GM21619 (cell line): ENCODE results near the gene ZNF429.
"Not testable (repeated sequence)": the region's sequence is repeated elsewhere in the genome, so short reads cannot be mapped to it uniquely, and the experiment has no call there.

Experiments
- ATAC-seq: cut with Tn5 transposase; IDR thresholded peaks from one replicate; pipeline ENCODE4 v1.9.1; 2021; ENCODE audit not compliant: unreplicated experiment

ZNF429 gene

DNA sequence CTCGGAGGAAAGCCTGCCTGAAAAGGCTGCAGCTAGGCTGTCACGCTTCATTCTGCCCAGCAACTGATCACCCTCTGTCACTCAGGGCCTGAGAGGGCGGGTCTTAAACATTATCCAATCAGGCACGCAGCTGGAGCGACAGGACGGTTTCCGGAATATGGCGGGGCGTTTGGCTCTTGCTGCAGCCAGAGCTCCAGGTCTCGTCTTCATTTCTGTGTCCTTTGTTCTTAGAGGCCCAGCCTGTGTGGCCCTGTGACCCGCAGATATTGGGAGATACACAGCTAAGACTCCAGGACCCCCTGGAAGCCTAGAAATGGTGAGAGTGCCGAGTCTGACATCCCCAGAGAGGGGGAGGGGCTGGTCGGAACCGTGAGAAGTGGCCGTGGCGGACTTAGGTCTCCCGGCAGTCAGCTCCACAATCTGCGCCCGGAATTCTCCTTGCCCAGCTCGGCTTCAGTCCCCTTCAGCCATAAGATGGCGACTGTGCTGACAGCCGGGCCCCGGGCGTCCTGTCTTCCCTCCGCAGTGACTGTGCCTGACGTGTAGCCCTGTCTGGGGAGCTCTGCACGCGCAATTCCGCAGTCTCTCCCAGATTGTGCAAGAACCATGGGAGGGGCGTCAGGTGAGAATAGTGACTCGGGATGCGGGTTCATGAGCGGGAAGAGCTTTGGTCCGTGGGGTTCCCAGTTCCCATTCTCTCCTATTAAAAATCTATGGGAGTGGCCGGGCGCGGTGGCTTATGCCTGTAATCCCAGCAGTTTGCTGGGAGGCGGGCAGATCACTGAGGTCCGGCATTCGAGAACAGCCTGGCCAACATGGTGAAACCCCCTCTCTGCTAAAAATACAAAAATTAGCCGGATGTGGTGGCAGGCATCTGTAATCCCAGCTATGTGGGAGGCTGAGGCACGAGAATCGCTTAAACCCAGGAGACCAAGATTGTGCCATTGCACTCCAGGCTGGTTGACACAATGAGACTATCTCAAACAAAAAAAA is at the start of gene ZNF429:
ZNF429 (plus strand) TSS at position 144 of the 993 bp plus-strand sequence; CDS start at position 314, 170 bp downstream.
- peak; percentile 100 for ATAC-seq

DNA sequence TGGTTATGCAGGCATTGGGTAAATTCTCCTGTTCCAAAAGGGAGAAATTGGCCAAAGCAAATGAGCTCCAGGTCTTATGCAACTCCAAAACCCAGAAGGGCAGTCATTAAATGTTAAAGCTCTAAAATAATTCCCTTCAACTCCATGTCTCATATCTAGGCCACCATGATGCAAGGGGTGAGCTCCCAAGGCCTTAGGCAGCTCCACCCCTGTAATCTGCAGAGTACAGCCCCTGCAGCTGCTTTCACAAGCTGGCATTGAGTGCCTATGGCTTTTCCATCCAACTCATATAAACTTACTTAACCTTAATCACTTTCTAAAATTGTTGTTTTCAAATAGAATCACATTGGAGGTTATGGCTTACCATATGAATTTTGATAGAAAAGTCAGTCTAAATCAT is 44.7 kb upstream of the ZNF429 start:
- no peak for ATAC-seq

DNA sequence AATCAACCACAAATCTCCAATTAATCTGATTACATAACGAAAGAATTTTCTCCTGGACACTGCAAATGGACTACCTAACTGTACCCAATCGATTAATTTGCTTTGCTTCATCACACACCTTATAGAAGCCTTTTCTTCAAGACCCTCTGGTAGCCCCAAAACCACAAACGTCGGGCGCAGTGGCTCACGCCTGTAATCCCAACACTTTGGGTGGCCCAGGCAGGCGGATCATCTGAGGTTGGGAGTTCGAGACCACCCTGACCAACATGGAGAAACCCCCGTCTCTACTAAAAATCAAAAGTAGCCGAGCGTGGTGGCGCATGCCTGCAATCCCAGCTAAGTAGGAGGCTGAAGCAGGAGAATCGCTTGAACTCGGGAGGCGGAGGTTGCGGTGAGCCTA is 42.9 kb upstream of the ZNF429 start:
- no peak for ATAC-seq

DNA sequence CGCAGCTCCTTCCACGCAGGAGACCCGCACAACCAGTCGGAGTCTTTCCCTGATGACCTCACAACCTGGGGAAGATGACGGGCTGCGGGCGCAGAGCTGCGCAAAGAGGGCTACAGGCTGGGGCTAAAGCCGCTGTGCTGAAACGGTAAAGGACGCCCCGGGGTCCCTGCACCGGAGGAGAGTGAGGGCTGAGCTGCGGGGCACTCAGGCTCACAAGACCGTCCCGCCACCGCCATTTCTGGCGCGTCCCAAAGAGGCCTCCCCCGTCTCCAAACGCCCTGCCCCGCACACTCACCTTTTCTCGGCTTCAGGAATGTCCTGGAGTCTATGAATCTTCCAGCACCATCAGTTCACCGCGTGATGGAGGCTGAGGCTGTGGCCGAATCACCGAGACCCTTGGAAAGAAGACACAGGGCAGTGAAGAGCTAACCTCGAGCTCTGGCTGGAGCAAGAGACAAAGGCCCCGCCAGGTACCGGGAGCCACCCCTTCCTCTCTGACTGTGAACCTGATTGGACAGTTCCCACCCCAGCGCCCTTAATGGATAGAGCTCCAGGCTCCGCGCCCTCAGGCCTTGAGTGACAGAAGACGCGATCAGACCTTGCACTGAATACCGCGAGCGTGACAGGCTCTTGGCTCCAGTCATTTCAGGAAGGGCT is 41.8 kb upstream of the ZNF429 start:
- no peak for ATAC-seq

DNA sequence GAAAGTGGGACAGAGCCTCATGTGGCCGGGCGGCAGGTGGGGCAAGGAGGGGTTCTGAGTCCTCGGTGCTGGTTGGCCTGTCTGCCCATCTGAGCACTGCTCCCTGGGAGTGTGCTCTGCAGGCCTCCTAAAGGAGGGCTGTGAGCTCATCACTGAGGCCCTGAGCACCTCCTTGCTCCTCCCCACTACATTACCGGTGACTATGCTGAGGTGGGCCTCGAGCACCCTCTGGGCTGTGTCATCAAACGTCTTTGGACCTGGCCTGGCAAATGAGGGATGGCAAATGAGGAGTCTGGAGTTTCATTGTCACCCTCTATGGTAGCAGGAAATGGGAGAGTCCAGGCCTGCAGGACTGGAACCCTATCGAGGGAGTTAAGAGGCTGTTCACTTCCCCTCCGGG is 38.8 kb upstream of the ZNF429 start:
- no peak for ATAC-seq

DNA sequence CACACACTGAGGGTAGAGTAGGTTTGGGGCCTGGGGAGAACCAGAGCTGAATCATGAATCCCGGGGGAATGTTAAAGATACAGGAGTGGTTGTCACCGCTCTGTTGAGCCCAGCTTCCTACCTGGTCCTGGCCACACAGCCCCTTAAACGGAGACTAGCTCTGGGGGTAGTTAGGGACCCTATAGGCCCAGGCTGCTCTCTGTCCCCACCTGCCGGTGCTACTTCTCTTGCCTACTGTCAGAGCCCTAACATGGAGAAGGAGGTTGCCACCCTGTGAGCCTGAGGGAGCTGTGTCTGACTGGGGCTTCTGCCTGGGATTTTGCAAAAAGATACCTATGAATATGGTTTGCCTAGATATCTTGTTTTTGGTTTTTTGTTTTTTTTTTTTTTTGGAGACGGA is 36.6 kb upstream of the ZNF429 start:
- no peak for ATAC-seq

DNA sequence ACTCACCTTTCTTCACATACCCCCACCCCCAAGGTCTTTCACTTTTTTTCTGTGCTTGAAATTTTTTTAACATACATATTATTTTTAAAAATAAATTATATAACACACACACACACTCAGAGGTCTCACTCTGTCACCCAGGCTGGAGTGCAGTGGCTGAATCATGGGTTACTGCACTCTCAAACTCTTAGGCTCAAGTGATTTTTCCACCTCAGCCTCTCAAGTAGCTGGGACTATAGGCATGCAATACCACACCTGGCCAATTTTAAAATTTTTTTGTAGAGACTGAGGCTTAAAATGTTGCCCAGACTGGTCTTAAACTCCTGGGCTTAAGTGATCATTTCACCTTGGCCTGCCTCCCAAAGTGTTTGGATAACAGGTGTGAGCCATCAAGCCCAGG is 32.9 kb upstream of the ZNF429 start:
- ATAC-seq = no peak

DNA sequence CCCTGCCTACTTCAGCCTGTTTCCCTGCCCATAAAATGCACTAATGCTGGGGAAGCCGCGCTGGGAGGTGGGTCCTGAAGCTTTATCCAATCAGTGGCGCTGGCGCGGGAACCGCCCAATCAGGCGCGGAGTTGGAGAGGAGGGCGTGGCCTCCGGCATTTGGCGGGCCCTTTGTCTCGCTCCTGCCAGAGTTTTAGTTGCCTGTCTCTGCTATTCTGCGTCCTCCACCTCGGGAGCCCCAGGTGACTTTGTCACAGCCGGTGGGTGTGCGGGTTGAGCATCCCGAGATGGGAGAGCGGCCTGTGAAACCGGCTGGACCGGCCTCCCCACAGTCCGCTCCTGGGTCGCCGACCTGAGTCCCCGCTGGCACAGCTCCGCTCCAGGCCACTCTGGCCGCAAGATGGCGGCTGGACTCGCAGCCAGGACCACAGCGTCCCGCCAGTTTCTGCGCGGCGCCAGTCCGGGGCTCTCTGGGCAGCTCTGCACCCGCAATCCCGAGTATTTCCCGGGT is 30.7 kb upstream of the ZNF429 start:
- ATAC-seq = no peak

DNA sequence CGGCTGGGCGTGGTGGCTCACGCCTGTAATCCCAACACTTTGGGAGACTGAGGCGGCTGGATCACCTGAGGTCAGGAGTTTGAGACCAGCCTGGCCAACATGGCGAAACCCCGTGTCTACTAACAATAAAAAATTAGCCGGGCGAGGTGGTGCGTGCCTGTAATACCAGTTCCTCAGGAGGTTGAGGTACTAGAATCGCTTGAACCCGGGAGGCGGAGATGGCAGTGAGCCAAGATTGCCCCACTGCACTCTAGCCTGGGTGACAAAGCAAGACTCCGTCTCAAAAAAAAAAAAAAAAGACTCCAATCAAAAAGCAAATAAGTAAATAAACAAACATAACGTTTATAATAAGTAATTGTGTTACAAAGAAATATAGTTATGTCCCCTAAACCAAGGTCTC is 23.0 kb upstream of the ZNF429 start:
- not testable (repeated sequence) for ATAC-seq

DNA sequence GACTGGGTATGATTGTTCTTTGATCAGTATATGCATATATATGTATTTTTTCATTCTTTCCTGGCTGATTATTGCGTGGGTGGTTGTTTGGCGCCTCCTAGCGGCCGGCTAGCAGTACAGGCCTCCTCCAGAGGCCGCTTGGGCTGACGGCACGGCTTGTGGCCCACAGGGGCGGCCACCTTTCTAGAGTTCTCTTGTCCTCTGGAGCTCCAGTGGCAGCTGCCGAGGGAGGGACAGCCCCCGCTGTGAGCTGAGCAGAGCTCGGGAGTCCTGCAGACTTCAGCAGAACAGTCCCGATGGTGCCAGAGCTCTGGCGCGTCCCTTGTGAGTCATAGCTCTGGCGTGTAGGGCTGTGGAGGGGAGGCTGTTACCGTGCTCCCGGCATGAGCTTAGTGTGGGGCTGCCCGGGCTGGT is 22.5 kb upstream of the ZNF429 start:
- no peak for ATAC-seq

DNA sequence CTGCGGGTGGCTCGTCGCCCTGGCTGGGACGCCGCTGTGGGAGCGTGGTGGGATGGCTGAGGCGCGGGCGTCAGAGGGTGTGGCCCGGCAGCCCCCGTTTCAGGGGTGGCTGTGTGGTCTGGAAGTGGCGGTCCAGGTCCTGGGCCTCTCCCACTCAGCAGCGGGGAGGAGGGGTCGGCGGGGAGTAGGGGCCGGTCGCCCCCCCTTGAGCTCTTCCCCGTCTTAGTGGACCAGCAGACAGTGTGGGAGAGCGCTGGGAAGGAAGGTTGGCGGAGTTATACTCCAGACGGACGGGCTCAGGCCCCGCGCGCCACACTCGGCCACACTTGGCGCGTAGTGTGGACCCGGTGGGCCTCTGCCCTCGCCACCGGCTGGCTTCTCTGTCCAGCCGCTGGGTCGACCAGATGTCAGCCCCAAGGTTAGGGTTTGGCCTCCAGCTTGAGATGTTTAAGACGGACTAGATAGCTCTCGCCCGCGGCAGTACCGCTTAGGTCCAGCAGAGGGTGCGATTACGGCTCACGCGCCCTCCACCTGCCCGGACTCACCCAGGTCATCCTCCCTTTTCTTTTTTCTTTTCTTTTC is 21.7 kb upstream of the ZNF429 start:
- no peak for ATAC-seq

DNA sequence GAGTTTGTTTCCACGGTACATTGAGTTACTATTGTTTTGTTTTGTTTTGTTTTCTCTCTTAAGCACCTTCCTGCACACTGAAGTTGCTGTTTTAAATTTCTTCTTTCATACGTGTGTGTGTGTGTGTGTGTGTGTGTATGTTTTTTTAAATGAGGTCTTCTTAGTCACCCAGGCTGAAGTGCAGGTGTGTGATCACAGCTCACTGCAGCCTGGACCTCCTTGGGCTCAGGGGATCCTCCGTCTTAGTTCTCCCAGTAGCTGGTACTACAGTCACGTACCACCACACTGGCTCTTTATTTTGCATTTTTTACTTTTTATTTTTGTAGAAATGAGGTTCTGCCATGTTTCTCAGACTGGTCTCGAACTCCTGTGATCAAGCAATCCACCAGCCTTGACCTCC is 20.8 kb upstream of the ZNF429 start:
- no peak for ATAC-seq

DNA sequence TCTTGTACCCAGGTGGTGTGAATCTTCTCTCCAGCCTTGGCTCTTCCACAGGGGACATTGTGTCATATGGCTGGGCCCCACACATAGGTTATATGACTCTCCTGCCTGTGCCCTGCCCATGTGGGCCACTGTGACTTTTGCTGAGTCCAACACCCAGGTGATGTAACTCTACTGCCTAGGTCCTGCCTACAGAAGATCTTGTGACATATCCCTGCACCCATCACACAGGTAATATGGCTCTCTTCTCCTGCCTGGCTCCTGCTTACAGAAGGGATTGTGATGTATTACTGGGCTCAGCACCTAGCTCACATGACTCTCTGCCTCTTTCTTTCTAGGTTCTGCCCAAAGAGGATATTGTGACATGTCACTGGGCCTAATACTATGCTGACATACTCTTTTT is 19.5 kb upstream of the ZNF429 start:
- no peak for ATAC-seq

DNA sequence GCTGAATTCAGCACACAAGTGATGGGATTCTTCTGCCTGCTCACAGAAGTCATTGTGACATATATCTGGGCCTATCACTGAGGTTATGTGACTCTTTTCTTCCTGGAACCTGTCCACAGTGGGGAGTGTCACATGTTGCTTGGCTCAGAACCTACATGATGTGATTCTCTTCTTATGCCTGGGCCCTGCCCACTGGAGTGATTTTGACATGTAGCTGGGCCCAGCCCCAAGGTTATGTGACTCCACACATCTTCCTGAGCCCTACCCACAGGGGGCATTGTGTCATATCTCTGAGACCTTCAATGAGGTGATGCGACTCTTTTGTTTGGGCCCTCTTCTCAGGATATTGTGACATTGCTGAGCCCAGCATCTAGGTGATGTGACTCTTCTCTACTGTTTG is 17.4 kb upstream of the ZNF429 start:
- no peak for ATAC-seq

DNA sequence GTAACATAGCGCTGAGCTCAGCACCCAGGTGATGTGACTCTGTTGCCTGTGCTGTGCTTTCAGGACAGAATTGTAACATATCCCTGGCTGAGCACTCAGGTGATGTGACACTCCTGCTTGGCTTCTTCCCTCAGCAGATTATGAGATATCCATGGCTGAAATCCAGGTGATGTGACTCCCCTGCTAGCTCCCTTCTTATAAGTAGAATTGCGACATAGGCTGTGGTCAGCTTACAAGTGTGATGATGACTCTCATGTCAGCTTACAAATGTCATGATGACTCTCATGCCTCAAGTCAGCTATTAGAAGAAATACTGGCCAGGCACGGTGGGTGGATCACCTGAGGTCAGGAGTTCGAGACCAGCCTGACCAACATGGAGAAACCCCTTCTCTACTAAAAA is 14.3 kb upstream of the ZNF429 start:
- no peak for ATAC-seq

DNA sequence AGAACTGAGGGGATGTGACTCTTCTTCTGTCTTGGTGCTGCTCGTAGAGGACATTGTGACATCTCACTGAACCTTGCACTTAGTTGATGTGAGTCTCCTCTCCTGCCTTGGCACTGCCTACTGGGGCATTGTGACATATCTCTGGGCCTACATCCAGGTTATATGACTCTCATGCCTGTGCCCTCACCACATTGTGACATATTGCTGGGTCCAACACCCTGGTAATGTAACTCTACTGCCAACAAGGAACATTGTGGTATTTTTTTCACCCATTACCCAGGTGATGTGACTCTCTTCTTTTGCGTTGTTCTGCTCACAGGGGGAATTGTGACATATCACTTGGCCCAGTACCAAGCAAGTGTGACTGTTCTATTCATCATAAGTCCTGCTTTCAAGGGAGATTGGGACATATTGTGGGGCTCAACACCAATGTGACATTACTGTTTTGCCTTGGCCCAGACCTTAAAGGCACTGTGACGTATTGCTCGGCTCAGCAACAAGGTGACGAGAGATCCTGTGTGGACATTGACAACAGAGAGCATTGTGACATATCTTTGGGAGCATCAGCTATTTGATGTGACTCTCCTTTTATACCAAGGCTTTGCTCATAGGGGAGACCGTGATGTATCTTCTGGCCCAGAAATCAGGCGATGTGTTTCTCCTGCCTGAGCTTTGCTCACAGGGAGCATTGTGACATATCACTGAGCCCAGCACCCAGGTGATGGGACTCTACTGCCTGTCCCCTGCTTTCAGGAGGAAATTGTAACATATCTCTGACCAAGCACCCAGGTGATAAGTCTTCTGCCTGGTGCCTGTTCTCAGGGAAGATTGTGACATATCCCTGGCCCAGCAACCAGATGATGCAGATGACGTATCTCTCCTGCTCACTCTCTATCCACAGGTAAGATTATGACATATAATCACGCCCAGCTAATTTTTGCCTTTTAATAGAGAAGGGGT is 12.2 kb upstream of the ZNF429 start:
- no peak for ATAC-seq

DNA sequence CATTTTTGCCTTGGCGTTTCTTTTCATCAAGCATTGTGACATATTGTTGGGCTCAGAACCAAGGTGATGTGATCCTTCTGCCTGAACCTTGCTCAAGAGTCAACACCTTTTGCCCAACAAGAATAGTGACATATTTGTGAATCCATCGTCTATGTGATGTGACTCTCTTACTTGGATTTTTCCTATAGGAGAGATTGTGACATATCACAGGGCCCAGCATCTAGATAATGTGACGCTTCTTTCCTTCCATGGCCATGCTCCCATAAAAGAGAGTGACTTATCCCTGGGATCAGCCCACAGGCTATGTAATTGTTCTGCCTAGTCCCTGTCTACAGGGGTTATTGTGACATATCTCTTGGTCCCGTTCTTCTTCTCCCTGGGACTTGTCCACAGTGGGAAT is 8.5 kb upstream of the ZNF429 start:
- no peak for ATAC-seq

DNA sequence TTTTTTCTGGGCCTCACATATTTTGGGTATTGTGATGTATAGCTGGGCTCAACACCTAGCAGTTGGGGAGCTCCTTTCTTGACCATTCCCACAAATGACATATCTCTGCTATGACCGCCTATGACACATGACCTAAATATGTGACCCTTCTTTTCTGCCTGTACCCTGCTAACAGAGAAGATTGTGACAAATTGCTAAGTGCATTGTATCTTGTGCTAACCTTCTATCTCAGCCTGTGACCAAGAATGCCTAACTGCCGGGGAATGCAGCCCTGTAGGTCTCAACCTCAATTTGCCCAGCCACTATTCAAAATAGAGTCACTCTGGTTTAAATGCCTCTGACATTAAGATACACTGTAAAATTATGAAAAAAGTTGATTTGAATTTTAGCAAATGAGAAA is 6.8 kb upstream of the ZNF429 start:
- no peak for ATAC-seq

DNA sequence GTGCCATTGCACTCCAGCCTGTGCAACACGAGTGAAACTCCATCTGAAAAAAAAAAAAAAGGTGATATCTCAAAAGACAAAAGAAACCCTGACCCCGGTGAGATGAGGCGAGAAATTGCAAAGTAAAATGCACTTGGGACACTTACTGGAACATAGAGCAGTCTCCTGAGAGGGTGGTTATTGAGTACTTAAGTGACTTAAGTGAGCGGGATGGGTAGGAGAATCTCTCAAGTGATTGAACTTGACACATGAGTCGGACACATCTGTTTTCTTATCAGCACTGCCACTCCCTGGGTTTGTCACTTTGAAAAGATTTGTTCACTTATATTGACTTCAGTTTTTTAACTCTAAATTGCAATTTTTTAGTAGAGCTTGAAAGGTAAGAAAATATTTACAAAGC is 2.8 kb downstream of the ZNF429 start:
- no peak for ATAC-seq

DNA sequence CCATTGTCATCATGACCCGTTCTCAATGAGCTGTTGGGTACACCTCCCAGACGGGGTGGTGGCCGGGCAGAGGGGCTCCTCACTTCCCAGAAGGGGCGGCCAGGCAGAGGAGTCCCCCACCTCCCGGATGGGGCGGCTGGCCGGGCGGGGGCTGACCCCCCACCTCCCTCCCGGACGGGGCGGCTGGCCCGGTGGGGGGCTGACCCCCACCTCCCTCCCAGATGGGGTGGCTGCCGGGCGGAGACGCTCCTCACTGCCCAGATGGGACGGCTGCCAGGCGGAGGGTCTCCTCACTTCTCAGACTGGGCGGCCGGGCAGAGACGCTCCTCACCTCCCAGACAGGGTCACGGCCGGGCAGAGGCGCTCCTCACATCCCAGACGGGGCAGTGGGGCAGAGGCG is 5.7 kb downstream of the ZNF429 start:
- not testable (repeated sequence) for ATAC-seq

DNA sequence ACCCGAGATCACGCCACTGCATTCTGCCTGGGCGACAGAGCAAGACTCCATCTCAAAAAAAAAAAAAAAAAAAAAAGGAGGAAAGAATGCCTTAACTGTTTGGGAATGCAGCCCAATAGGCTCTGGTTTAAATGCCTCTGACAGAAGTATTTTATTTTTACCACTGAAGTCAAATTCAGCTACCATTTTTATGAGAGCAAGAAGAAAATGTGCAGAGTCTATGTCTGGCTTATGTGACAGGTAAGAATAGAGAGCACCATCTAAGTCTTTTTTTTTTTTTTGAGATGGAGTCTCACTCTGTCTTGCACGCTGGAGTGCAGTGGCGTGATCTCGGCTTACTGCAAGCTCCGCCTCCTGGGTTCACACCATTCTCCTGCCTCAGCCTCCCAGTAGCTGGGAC is 7.2 kb downstream of the ZNF429 start:
- ATAC-seq = not testable (repeated sequence)
